ENCODE results near the gene RNF145.

RNF145 gene

GRCh38 chr5:159195775-159196174 is 13.6 kb downstream of the RNF145 start:
- Mint-ChIP-seq H3K4me3 (no peak overlapping the region), H3K27me3 (no peaks in the 10 kb centered on the region), H3K4me1 (peaks cover 41% of the 10 kb centered on the region), H3K36me3 (peaks cover 22% of the 10 kb centered on the region), H3K27ac (no peak overlapping the region), H3K9me3 (no peaks in the 10 kb centered on the region)
- DNase-seq (ENCODE audit: low spot score in 2 of 2) (no peak), ATAC-seq (ENCODE audit: low read depth) (no peak)

- H3K9me3 Mint-ChIP-seq, result no peaks in the 10 kb centered on the region
- DNase-seq (ENCODE audit: low spot score in 2 of 2) (no peak), ATAC-seq (ENCODE audit: low read depth) (no peak)
- H3K36me3 Mint-ChIP-seq, result peaks cover 11% of the 10 kb centered on the region
- peaks cover 16% of the 10 kb centered on the region for H3K4me1 Mint-ChIP-seq
- H3K27me3 Mint-ChIP-seq, result no peaks in the 10 kb centered on the region
- H3K4me3 Mint-ChIP-seq, result no peak overlapping the region
- no peak overlapping the region for H3K27ac Mint-ChIP-seq
Observed at GRCh38 chr5:159190170-159190569, 19.2 kb downstream of the RNF145 start.

GRCh38 chr5:159189310-159189709 is 20.0 kb downstream of the RNF145 start:
- ATAC-seq (ENCODE audit: low read depth), result no peak
- Mint-ChIP-seq H3K4me1 (peaks cover 17% of the 10 kb centered on the region), H3K27ac (no peak overlapping the region), H3K9me3 (no peaks in the 10 kb centered on the region), H3K4me3 (no peak overlapping the region), H3K36me3 (peaks cover 12% of the 10 kb centered on the region), H3K27me3 (no peaks in the 10 kb centered on the region)
- DNase-seq (ENCODE audit: low spot score in 2 of 2), result no peak

- no peak overlapping the region for H3K4me3 Mint-ChIP-seq
Observed at GRCh38 chr5:159187719-159188118, 21.6 kb downstream of the RNF145 start.

GRCh38 chr5:159186319-159186718 is 23.0 kb downstream of the RNF145 start:
- Mint-ChIP-seq H3K4me1 (peaks cover 18% of the 10 kb centered on the region), H3K4me3 (no peak overlapping the region), H3K27me3 (no peaks in the 10 kb centered on the region), H3K36me3 (peaks cover 4% of the 10 kb centered on the region), H3K9me3 (no peaks in the 10 kb centered on the region), H3K27ac (no peak overlapping the region)
- no peak for ATAC-seq (ENCODE audit: low read depth)
- DNase-seq (ENCODE audit: low spot score in 2 of 2), result no peak

More at GRCh38 chr5:159187719-159188118, 21.6 kb downstream of the RNF145 start:
- peaks cover 4% of the 10 kb centered on the region for H3K36me3 Mint-ChIP-seq
- H3K27me3 Mint-ChIP-seq, result no peaks in the 10 kb centered on the region
- DNase-seq (ENCODE audit: low spot score in 2 of 2), result no peak
- H3K9me3 Mint-ChIP-seq, result no peaks in the 10 kb centered on the region
- peaks cover 15% of the 10 kb centered on the region for H3K4me1 Mint-ChIP-seq
- H3K27ac Mint-ChIP-seq, result peak overlapping the region; percentile 41
- peak; percentile 60 for ATAC-seq (ENCODE audit: low read depth)

GRCh38 chr5:159185773-159186172 is 23.6 kb downstream of the RNF145 start:
- Mint-ChIP-seq H3K27me3 (no peaks in the 10 kb centered on the region), H3K4me1 (peaks cover 22% of the 10 kb centered on the region), H3K36me3 (peaks cover 6% of the 10 kb centered on the region)

GRCh38 chr5:159184858-159185381 is 24.4 kb downstream of the RNF145 start:
- no peak for DNase-seq (ENCODE audit: low spot score in 2 of 2)
- Mint-ChIP-seq H3K4me1 (peaks cover 25% of the 10 kb centered on the region), H3K27me3 (no peaks in the 10 kb centered on the region), H3K9me3 (no peaks in the 10 kb centered on the region), H3K36me3 (peaks cover 6% of the 10 kb centered on the region), H3K27ac (peak overlapping the region; percentile 25), H3K4me3 (no peak overlapping the region)
- no peak for ATAC-seq (ENCODE audit: low read depth)

More at GRCh38 chr5:159185773-159186172, 23.6 kb downstream of the RNF145 start:
- Mint-ChIP-seq H3K4me3 (no peak overlapping the region), H3K9me3 (no peaks in the 10 kb centered on the region), H3K27ac (no peak overlapping the region)
- DNase-seq (ENCODE audit: low spot score in 2 of 2) (no peak), ATAC-seq (ENCODE audit: low read depth) (no peak)

GRCh38 chr5:159184236-159184635 is 25.1 kb downstream of the RNF145 start:
- no peak overlapping the region for H3K4me3 Mint-ChIP-seq

GRCh38 chr5:159183247-159183646 is 26.1 kb downstream of the RNF145 start:
- Mint-ChIP-seq H3K4me1 (peaks cover 26% of the 10 kb centered on the region), H3K36me3 (peaks cover 6% of the 10 kb centered on the region), H3K27ac (no peak overlapping the region), H3K9me3 (no peaks in the 10 kb centered on the region), H3K27me3 (no peaks in the 10 kb centered on the region), H3K4me3 (no peak overlapping the region)
- no peak for DNase-seq (ENCODE audit: low spot score in 2 of 2)
- ATAC-seq (ENCODE audit: low read depth), result no peak

More at GRCh38 chr5:159184236-159184635, 25.1 kb downstream of the RNF145 start:
- Mint-ChIP-seq H3K9me3 (no peaks in the 10 kb centered on the region), H3K36me3 (peaks cover 6% of the 10 kb centered on the region), H3K27me3 (no peaks in the 10 kb centered on the region), H3K27ac (no peak overlapping the region), H3K4me1 (peaks cover 26% of the 10 kb centered on the region)
- no peak for DNase-seq (ENCODE audit: low spot score in 2 of 2)
- no peak for ATAC-seq (ENCODE audit: low read depth)

- H3K4me1 Mint-ChIP-seq, result peaks cover 23% of the 10 kb centered on the region
- peaks cover 6% of the 10 kb centered on the region for H3K36me3 Mint-ChIP-seq
- H3K4me3 Mint-ChIP-seq, result no peak overlapping the region
- H3K27ac Mint-ChIP-seq, result no peak overlapping the region
- DNase-seq (ENCODE audit: low spot score in 2 of 2) (no peak), ATAC-seq (ENCODE audit: low read depth) (no peak)
- no peaks in the 10 kb centered on the region for H3K9me3 Mint-ChIP-seq
- no peaks in the 10 kb centered on the region for H3K27me3 Mint-ChIP-seq
Observed at GRCh38 chr5:159182691-159183090, 26.7 kb downstream of the RNF145 start.

GRCh38 chr5:159181651-159182050 is 27.7 kb downstream of the RNF145 start:
- H3K27ac Mint-ChIP-seq, result peak overlapping the region; percentile 74
- H3K4me3 Mint-ChIP-seq, result no peak overlapping the region
- H3K36me3 Mint-ChIP-seq, result peaks cover 6% of the 10 kb centered on the region
- no peak for ATAC-seq (ENCODE audit: low read depth)
- H3K4me1 Mint-ChIP-seq, result peaks cover 20% of the 10 kb centered on the region
- DNase-seq (ENCODE audit: low spot score in 2 of 2), result no peak
- H3K9me3 Mint-ChIP-seq, result no peaks in the 10 kb centered on the region
- H3K27me3 Mint-ChIP-seq, result no peaks in the 10 kb centered on the region

GRCh38 chr5:159181152-159181551 is 28.2 kb downstream of the RNF145 start:
- Mint-ChIP-seq H3K4me1 (peaks cover 20% of the 10 kb centered on the region), H3K9me3 (no peaks in the 10 kb centered on the region), H3K27ac (peak overlapping the region; percentile 74), H3K36me3 (peaks cover 6% of the 10 kb centered on the region), H3K4me3 (peak overlapping the region; percentile 34), H3K27me3 (no peaks in the 10 kb centered on the region)
- DNase-seq (ENCODE audit: low spot score in 2 of 2), result no peak
- peak; percentile 82 for ATAC-seq (ENCODE audit: low read depth)

- no peak overlapping the region for H3K4me3 Mint-ChIP-seq
- peaks cover 2% of the 10 kb centered on the region for H3K36me3 Mint-ChIP-seq
- H3K27ac Mint-ChIP-seq, result peak overlapping the region; percentile 78
- DNase-seq (ENCODE audit: low spot score in 2 of 2), result no peak
- H3K9me3 Mint-ChIP-seq, result no peaks in the 10 kb centered on the region
- H3K4me1 Mint-ChIP-seq, result peaks cover 15% of the 10 kb centered on the region
- H3K27me3 Mint-ChIP-seq, result no peaks in the 10 kb centered on the region
- no peak for ATAC-seq (ENCODE audit: low read depth)
Observed at GRCh38 chr5:159179529-159180305, 29.6 kb downstream of the RNF145 start.

GRCh38 chr5:159178978-159179377 is 30.4 kb downstream of the RNF145 start:
- peaks cover 2% of the 10 kb centered on the region for H3K36me3 Mint-ChIP-seq
- H3K4me3 Mint-ChIP-seq, result no peak overlapping the region
- ATAC-seq (ENCODE audit: low read depth), result peak; percentile 65
- peak overlapping the region; percentile 78 for H3K27ac Mint-ChIP-seq
- H3K27me3 Mint-ChIP-seq, result no peaks in the 10 kb centered on the region
- H3K4me1 Mint-ChIP-seq, result peaks cover 14% of the 10 kb centered on the region
- no peak for DNase-seq (ENCODE audit: low spot score in 2 of 2)
- H3K9me3 Mint-ChIP-seq, result no peaks in the 10 kb centered on the region

- DNase-seq (ENCODE audit: low spot score in 2 of 2), result no peak
- Mint-ChIP-seq H3K4me1 (peaks cover 10% of the 10 kb centered on the region), H3K4me3 (no peak overlapping the region), H3K36me3 (peaks cover 2% of the 10 kb centered on the region), H3K27me3 (no peaks in the 10 kb centered on the region), H3K9me3 (no peaks in the 10 kb centered on the region), H3K27ac (peak overlapping the region; percentile 76)
- ATAC-seq (ENCODE audit: low read depth), result no peak
Observed at GRCh38 chr5:159175547-159175946, 33.8 kb downstream of the RNF145 start.

Data from memory B cell (primary cell).